Measurements from ENCODE around the gene ABCG5. TPM values are rescaled to one million over a fixed set of nuclear protein-coding genes. Genes with fewer than 3 reads are reported as not detected.

ABCG5 gene
- total and polyA plus RNA-seq, 2 of the 4 experiments (the other 2 are of a cell fraction): not detected

DNA sequence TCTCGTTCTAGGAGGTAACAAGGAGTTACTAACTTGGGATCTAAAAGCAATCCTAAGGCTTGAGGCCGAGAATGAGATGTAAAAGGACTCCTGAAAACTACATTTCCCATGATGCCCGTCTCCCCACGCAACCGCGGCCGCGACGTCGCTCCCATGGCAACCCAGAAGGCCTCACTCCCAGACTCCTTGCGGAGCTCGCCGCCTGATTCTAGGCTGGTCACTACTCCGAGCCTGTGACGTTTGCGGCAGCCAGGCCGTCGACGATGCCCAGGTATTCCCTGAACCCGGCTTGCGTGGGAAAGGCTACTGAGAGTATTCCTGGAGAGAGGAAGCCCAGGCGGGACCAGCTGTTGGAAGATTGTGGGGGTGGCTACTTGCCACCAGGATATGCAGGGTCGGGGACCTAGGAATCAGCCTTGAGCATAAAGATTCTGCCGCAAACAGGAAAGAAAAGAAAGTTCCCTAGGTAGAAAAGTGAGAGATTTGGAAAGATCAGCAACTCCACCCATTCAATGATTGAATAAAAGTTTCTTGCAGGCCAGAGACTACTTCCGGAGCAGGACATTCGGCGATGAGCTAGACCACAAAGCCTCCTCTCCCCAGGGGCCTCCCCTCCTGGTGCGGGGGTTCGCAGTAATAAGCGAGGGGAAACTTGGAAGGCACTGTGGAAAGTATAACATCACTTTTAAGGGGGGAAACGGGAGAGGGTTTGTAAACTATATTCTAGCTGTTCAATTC is 64.6 kb downstream of the ABCG5 start, which contains the start of gene DYNC2LI1:
Gene DYNC2LI1, plus strand, starts transcription at position 164 of the 738 bp plus-strand sequence. Its CDS starts 100 bp downstream, at position 264.
- intact Hi-C loops (cut with micrococcal nuclease): no loop called here
- peak within 1 kb of the TSS; percentile 97 for H2AFZ ChIP-seq (replicated peaks; ENCODE audit: low read length, poor library complexity)
- in situ Hi-C loops (cut with MboI; ENCODE audit: low sequenced_read_pairs): no loop called here
- H4K5ac ChIP-seq (ENCODE audit: low read depth, low read length): peak within 1 kb of the TSS; percentile 67
- H4K91ac ChIP-seq (ENCODE audit: insufficient read depth, low read depth, low read length): peak within 1 kb of the TSS; percentile 61
- H4K20me1 ChIP-seq (ENCODE audit: insufficient read depth, low read length): no peaks in the 10 kb centered on the region
- H2AK5ac ChIP-seq (ENCODE audit: low read depth, low read length): peak within 1 kb of the TSS; percentile 17; the same call in 1 of the 2 replicates
- BruUV-seq (replicated peaks): TSS peak; percentile 39
- H2BK15ac ChIP-seq (ENCODE audit: low read depth, low read length): no peak within 1 kb of the TSS
- 0% methylated on average over 9 of the region's 31 CpGs; no CpG with 5 or more reads in 1 of the 2 experiments for WGBS, 2 experiments (ENCODE audit: extremely low coverage in 2 of 2, insufficient read length in 1 of 2)
- dilution Hi-C loops (cut with HindIII; ENCODE audit: low sequenced_read_pairs, unreplicated experiment): no loop called here
- peak within 1 kb of the TSS; percentile 17 for H3K18ac ChIP-seq (ENCODE audit: low read depth, low read length)
- H3K4me3 ChIP-seq (ENCODE audit: insufficient read depth, low read depth, low read length): peak within 1 kb of the TSS; percentile 70
- peak within 1 kb of the TSS; percentile 35 to 90; a peak in 3 of 4 replicates for H4K8ac ChIP-seq (ENCODE audit: low read depth in 2 of 2, low read length in 2 of 2)
- CTCF ChIA-PET: interaction anchor here (0.6 to 1.7 kb wide), 3 partner anchors 11 to 61 kb away, joined by 3 to 4 read pairs (median 4); no protein-coding TSS in a partner anchor
- H3K79me1 ChIP-seq (ENCODE audit: low read depth in 1 of 2, low read length in 2 of 2): peaks cover 4 to 10% of the 10 kb centered on the region in 2 experiments; a peak in 3 of 4 replicates
- no peak within 1 kb of the TSS for H2BK120ac ChIP-seq (ENCODE audit: low read depth, low read length)
- H3K9me3 ChIP-seq (ENCODE audit: control insufficient read depth, insufficient read depth, low read length): no peaks in the 10 kb centered on the region
- DNase-seq (peak; percentile 89), ATAC-seq (ENCODE audit: low read depth) (peak; percentile 100)
- no peak within 1 kb of the TSS for H2BK20ac ChIP-seq (ENCODE audit: low read depth, low read length)
- H3K4ac ChIP-seq (ENCODE audit: low read depth, low read length): peak within 1 kb of the TSS; percentile 80
- H3K9ac ChIP-seq (ENCODE audit: low read depth, low read length): peak within 1 kb of the TSS; percentile 62
- H3K14ac ChIP-seq (replicated peaks; ENCODE audit: low read depth, low read length): peak within 1 kb of the TSS; percentile 93
- H3K4me2 ChIP-seq (ENCODE audit: low read depth, low read length): peak within 1 kb of the TSS; percentile 67
- peak within 1 kb of the TSS; percentile 52 for H2BK5ac ChIP-seq (ENCODE audit: low read depth, low read length, poor library complexity, severe bottlenecking)
- no peaks in the 10 kb centered on the region for H3K27me3 ChIP-seq (ENCODE audit: control insufficient read depth, insufficient read depth, low read length)
- peaks cover 4% of the 10 kb centered on the region; the same call in 1 of the 2 replicates for H3K36me3 ChIP-seq (ENCODE audit: control insufficient read depth, insufficient read depth, low read length)
- peak within 1 kb of the TSS; percentile 44; the same call in 1 of the 2 replicates for H3K23ac ChIP-seq (ENCODE audit: low read depth, low read length)
- H3K9me1 ChIP-seq (ENCODE audit: insufficient read depth, low read length): 0 out of 2 replicates have a peak, but pooled peaks cover 3% of the 10 kb centered on the region
- POLR2A ChIA-PET (ENCODE audit: unreplicated experiment): no interaction called here
- peak within 1 kb of the TSS; percentile 65 for H3K27ac ChIP-seq (ENCODE audit: insufficient read depth, low read length)
- peaks cover 2% of the 10 kb centered on the region for H3K4me1 ChIP-seq (ENCODE audit: control insufficient read depth, insufficient read depth, low read length)
- H2AK9ac ChIP-seq (replicated peaks; ENCODE audit: low read depth, low read length, poor library complexity): no peak within 1 kb of the TSS
- peak within 1 kb of the TSS; percentile 57; the same call in 1 of the 2 replicates for H3K56ac ChIP-seq (ENCODE audit: extremely low read depth, insufficient read depth, low read length)
- TF ChIP-seq CHD1 (IDR thresholded peaks at IDR 0.05; ENCODE audit: low read depth, low read length) (no peak), MAFK (IDR thresholded peaks at IDR 0.05; ENCODE audit: low read depth, low read length) (no peak), BHLHE40 (IDR thresholded peaks at IDR 0.05; ENCODE audit: low read depth, low read length) (no peak), MAZ (IDR thresholded peaks at IDR 0.05; ENCODE audit: borderline replicate concordance, low read depth, low read length) (peak; percentile 15; the same call in 1 of the 2 replicates), POLR2A (IDR thresholded peaks at IDR 0.05; ENCODE audit: low read depth, low read length) (no peak), FOS (IDR thresholded peaks at IDR 0.05; ENCODE audit: low read depth, low read length) (no peak), SMC3 (IDR thresholded peaks at IDR 0.05; ENCODE audit: low read depth, low read length) (no peak), NFE2L2 (IDR thresholded peaks at IDR 0.05; ENCODE audit: low read depth, low read length) (no peak), RCOR1 (IDR thresholded peaks at IDR 0.05; ENCODE audit: insufficient replicate concordance, low read length) (no peak), CEBPB (IDR thresholded peaks at IDR 0.05; ENCODE audit: low read depth, low read length) (peak; percentile 47), MXI1 (IDR thresholded peaks at IDR 0.05; ENCODE audit: borderline replicate concordance, low read depth, low read length) (peak; percentile 88)
- TF ChIP-seq, protein P1, sequence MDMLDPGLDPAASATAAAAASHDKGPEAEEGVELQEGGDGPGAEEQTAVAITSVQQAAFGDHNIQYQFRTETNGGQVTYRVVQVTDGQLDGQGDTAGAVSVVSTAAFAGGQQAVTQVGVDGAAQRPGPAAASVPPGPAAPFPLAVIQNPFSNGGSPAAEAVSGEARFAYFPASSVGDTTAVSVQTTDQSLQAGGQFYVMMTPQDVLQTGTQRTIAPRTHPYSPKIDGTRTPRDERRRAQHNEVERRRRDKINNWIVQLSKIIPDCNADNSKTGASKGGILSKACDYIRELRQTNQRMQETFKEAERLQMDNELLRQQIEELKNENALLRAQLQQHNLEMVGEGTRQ (IDR thresholded peaks at IDR 0.05; ENCODE audit: low read depth, low read length): no peak
- TF ChIP-seq, protein P2, sequence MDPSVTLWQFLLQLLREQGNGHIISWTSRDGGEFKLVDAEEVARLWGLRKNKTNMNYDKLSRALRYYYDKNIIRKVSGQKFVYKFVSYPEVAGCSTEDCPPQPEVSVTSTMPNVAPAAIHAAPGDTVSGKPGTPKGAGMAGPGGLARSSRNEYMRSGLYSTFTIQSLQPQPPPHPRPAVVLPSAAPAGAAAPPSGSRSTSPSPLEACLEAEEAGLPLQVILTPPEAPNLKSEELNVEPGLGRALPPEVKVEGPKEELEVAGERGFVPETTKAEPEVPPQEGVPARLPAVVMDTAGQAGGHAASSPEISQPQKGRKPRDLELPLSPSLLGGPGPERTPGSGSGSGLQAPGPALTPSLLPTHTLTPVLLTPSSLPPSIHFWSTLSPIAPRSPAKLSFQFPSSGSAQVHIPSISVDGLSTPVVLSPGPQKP (IDR thresholded peaks at IDR 0.05; ENCODE audit: borderline replicate concordance, low read depth, low read length): no peak
- TF ChIP-seq, protein P3, sequence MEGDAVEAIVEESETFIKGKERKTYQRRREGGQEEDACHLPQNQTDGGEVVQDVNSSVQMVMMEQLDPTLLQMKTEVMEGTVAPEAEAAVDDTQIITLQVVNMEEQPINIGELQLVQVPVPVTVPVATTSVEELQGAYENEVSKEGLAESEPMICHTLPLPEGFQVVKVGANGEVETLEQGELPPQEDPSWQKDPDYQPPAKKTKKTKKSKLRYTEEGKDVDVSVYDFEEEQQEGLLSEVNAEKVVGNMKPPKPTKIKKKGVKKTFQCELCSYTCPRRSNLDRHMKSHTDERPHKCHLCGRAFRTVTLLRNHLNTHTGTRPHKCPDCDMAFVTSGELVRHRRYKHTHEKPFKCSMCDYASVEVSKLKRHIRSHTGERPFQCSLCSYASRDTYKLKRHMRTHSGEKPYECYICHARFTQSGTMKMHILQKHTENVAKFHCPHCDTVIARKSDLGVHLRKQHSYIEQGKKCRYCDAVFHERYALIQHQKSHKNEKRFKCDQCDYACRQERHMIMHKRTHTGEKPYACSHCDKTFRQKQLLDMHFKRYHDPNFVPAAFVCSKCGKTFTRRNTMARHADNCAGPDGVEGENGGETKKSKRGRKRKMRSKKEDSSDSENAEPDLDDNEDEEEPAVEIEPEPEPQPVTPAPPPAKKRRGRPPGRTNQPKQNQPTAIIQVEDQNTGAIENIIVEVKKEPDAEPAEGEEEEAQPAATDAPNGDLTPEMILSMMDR (conservative IDR thresholded peaks at IDR 0.05; ENCODE audit: low read depth, low read length): no peak

Data from IMR-90 (cell line).